GM21447 (cell line): ENCODE data around the gene PRR36.

Source experiments
- ATAC-seq: cut with Tn5 transposase; IDR thresholded peaks from one replicate; pipeline ENCODE4 v1.9.1; 2021; ENCODE audit not compliant: unreplicated experiment

Gene PRR36

GRCh38 chr19:7823686-7824301 is 50.4 kb downstream of the PRR36 start:
- no peak for ATAC-seq

DNA sequence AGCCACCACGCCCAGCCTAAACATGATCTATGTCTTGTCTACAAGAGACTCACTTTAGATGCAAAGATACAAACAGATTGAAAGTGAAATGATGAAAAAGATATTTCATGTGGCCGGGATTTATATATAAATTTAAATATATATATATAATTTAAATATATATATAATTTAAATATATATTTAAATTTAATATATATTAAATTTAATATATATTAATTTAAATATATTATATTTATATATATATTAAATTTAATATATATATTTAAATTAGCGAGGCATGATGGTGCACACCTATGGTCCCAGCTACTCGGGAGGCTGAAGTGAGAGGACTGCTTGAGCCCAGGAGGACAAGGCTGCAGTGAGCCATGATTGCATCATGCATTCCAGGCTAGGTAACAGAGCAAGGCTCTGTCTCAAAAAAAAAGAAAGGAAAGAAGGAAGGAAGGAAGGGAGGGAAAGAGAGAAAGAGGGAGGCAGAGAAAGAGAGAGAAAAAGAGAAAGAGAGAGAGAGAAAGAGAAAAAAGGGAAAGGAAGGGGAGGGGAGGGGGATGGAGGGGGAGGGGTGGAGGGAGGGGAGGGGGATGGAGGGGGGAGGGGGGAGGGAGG is 51.2 kb downstream of the PRR36 start:
- ATAC-seq = no peak

DNA sequence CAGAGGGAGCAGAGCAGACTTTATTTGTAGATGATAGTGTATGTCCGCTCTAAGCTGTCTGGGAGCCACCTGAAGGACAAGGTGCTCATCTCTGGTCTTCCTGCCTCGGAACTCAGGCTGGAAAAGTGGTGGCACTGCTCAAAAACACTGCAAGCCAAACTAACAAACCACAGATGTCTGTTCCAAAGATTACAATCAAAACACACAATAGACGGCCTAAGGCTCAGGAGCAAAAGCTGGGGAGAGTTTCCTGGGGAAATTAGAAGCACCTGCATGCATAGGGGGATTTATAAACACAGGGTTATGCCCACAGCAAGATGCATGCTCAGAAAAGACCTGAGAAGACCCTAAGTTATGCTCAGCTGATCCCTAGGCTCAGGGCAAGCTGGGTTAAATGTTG is 53.6 kb downstream of the PRR36 start:
- ATAC-seq = no peak

DNA sequence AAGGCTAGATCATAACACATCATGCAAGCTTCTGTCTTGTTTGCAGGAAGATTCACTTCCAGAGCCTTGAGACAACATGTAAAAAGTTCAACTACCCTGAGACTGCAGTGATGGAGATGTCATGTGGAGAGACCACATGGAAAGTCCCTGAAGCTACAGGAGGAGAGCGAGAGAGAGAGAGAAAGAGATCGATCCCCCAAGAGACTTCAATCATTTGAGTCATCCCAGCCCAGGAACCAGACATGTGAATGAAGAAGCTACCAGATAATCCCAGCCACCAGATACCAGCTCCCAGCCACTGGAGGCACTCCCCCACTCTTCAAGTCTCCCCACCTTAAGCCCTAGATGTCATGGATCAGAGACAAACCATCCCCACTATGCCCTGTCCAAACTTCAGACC is 54.9 kb downstream of the PRR36 start:
- no peak for ATAC-seq

DNA sequence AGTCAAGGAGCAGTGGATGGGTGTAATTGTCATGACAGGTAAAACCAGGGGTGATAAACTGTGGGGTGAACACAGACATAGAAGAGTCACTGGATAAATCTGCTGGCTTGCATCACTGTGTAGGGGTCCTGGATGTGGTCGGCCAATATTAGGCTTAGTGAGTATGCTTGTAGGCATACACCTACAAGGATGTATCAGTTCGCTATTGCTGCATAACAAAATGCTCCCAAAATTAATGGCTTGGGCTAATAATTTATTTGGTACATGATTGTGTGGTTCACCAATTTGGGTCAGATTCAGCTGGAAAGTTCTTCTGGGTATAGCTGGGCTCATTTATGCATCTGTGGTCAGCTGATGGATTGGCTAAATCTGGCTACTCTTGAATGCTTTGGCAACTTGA is 55.4 kb downstream of the PRR36 start:
- ATAC-seq = no peak
